Gastrocnemius medialis (tissue), 4 donors: ENCODE measurements around the gene DHRS7B.

Experiments used
- POLR2A ChIP-seq, 2 donors: fragments of 450-650 bp; IDR thresholded peaks; one replicate each; pipeline ENCODE4 v1.6.1; 2017; ENCODE audit warnings: antibody characterized with exemption in 2 of 2, mild to moderate bottlenecking in 2 of 2, moderate library complexity in 2 of 2
- TF ChIP-seq, protein P1 (sequence below), 5 experiments: fragments of 450-650 bp in 3 of 5; fragments of 200-600 bp in 2 of 5; sonication (generic) in 2 of 5; IDR thresholded peaks in 4 of 5; conservative IDR thresholded peaks in 1 of 5; 1 replicate in 4 of 5; 2 replicates in 1 of 5; pipeline ENCODE4 v1.5.1; 2016 to 2019; ENCODE audit warnings: antibody characterized with exemption in 5 of 5, mild to moderate bottlenecking in 3 of 5, moderate library complexity in 3 of 5

DNA sequence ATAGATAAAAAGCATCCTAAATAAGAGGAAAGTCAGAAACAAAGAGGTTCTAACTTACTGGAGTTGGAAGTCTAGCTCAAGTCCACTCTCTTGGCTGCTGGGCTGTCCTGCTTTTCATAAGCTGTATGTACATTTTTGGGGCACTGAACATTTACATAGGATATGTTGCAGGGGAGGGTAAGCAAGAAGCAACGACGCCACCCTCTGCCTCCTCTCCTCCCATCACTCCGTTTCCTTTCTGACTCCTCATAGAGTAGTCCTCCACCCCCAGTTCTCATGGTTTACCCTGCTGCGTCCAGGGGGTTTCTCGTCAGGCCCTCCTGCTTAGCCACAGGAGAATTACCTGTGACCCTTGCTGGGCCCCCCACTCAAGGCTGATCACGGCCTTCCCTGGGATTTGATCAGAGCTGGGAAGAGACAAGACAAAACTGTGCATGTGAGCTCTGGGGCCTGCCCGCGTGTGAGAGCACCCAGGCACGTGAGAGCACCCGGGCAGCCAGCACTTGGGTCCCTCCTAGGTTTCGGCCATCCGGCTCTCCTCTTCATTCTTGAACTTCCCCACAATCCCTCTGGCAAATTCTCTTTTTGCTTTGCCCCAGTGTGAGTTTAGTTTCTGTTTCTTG is 50.1 kb downstream of the DHRS7B start:
- TF ChIP-seq, protein P1, sequence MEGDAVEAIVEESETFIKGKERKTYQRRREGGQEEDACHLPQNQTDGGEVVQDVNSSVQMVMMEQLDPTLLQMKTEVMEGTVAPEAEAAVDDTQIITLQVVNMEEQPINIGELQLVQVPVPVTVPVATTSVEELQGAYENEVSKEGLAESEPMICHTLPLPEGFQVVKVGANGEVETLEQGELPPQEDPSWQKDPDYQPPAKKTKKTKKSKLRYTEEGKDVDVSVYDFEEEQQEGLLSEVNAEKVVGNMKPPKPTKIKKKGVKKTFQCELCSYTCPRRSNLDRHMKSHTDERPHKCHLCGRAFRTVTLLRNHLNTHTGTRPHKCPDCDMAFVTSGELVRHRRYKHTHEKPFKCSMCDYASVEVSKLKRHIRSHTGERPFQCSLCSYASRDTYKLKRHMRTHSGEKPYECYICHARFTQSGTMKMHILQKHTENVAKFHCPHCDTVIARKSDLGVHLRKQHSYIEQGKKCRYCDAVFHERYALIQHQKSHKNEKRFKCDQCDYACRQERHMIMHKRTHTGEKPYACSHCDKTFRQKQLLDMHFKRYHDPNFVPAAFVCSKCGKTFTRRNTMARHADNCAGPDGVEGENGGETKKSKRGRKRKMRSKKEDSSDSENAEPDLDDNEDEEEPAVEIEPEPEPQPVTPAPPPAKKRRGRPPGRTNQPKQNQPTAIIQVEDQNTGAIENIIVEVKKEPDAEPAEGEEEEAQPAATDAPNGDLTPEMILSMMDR (IDR thresholded peaks at IDR 0.05 in 4 of 5, conservative IDR thresholded peaks at IDR 0.05 in 1 of 5): no peak
- no peak for TF ChIP-seq POLR2A (IDR thresholded peaks at IDR 0.05)
